GM12891 (cell line): ENCODE results near the gene C4orf36.

Source experiments
- POLR2A ChIP-seq: IDR thresholded peaks from 2 replicates; pipeline ENCODE4 v1.6.1; 2011; ENCODE audit warnings: low read depth, low read length, control low read depth
- POLR2AphosphoS5 ChIP-seq: IDR thresholded peaks from 2 replicates; pipeline ENCODE4 v1.6.1; 2011; ENCODE audit warnings: low read depth, low read length, control low read depth

DNA sequence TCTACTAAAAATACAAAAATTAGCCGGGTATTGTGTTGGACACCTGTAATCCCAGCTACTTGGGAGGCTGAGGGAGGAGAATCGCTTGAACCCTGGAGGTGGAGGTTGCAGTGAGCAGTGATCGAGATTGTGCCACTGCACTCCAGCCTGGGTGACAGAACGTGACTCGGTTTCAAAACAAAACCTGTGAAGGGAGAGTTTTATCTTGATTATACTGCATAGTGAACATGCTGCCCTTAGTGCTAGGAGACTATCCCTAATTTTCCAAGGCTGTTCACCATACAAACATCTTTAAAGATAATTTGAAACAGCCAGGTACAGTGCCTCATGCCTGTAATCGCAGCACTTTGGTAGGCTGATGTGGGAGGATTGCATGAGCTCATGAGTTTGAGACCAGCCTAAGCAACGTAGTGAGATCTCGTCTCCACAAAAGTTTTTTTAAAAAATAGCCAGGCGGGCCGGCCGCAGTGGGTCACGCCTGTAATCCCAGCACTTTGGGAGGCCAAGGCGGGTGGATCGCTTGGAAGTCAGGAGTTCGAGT lies 48.8 kb upstream of the C4orf36 start:
- TF ChIP-seq POLR2A (no peak), POLR2AphosphoS5 (no peak)
